ENCODE results near the gene DLG2.

DNA sequence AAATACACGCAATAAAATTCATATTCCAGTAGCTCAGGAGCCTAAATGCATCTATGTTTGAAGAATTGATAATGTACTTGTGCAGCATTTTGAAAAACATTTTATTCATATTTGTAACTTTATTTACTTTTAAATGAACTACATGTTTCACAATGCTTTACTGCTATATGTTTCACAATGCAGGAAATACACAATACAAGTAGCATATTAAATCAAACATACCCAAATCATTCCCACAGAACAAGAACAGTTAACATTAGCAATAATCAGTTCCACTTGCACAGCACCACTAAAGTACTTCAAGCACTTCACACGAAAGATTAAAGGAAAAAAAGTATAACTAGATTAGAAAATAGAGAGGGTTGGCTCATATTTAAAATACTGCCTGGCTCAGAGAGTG, 1997.4 kb downstream of the DLG2 start:
- TF ChIP-seq, protein P1, sequence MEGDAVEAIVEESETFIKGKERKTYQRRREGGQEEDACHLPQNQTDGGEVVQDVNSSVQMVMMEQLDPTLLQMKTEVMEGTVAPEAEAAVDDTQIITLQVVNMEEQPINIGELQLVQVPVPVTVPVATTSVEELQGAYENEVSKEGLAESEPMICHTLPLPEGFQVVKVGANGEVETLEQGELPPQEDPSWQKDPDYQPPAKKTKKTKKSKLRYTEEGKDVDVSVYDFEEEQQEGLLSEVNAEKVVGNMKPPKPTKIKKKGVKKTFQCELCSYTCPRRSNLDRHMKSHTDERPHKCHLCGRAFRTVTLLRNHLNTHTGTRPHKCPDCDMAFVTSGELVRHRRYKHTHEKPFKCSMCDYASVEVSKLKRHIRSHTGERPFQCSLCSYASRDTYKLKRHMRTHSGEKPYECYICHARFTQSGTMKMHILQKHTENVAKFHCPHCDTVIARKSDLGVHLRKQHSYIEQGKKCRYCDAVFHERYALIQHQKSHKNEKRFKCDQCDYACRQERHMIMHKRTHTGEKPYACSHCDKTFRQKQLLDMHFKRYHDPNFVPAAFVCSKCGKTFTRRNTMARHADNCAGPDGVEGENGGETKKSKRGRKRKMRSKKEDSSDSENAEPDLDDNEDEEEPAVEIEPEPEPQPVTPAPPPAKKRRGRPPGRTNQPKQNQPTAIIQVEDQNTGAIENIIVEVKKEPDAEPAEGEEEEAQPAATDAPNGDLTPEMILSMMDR (IDR thresholded peaks at IDR 0.05; ENCODE audit: low read depth, low read length, missing input control) = no peak
- no peak for TF ChIP-seq FOXA2 (IDR thresholded peaks at IDR 0.05)
- no peak for TF ChIP-seq MAX (IDR thresholded peaks at IDR 0.05)
- TF ChIP-seq REST (IDR thresholded peaks at IDR 0.05) = no peak
- TF ChIP-seq YY1 (IDR thresholded peaks at IDR 0.05) = no peak
- no peak for TF ChIP-seq TAF1 (conservative IDR thresholded peaks at IDR 0.05)
- no peak for TF ChIP-seq EGR1 (IDR thresholded peaks at IDR 0.05; ENCODE audit: low read depth in 2 of 2)
